Measurements from ENCODE around the gene RTL10.

The RTL10 gene

GRCh38 chr22:19879992-19880785 lies 25.5 kb upstream of the RTL10 start:
- no peak for DNase-seq (ENCODE audit: low spot score)
- TF ChIP-seq, protein P1, sequence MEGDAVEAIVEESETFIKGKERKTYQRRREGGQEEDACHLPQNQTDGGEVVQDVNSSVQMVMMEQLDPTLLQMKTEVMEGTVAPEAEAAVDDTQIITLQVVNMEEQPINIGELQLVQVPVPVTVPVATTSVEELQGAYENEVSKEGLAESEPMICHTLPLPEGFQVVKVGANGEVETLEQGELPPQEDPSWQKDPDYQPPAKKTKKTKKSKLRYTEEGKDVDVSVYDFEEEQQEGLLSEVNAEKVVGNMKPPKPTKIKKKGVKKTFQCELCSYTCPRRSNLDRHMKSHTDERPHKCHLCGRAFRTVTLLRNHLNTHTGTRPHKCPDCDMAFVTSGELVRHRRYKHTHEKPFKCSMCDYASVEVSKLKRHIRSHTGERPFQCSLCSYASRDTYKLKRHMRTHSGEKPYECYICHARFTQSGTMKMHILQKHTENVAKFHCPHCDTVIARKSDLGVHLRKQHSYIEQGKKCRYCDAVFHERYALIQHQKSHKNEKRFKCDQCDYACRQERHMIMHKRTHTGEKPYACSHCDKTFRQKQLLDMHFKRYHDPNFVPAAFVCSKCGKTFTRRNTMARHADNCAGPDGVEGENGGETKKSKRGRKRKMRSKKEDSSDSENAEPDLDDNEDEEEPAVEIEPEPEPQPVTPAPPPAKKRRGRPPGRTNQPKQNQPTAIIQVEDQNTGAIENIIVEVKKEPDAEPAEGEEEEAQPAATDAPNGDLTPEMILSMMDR (conservative IDR thresholded peaks at IDR 0.05; ENCODE audit: low read depth): no peak
- H3K27ac ChIP-seq: peak overlapping the region; percentile 99
- ChIA-PET CTCF (interaction anchor here (0.5 to 0.6 kb wide), 2 partner anchors 20 to 150 kb away, joined by 3 to 4 read pairs; no protein-coding TSS in a partner anchor), POLR2A (ENCODE audit: low non-redundant PET) (no interaction called here)

- POLR2A ChIA-PET (ENCODE audit: low non-redundant PET): no interaction called here
- no peak for DNase-seq (ENCODE audit: low spot score)
- H3K27ac ChIP-seq: peak overlapping the region; percentile 99
- CTCF ChIA-PET: interaction anchor here (0.5 kb wide), 1 partner anchor 149 kb away, joined by 4 read pairs; no protein-coding TSS in a partner anchor
- TF ChIP-seq, protein P1 (conservative IDR thresholded peaks at IDR 0.05; ENCODE audit: low read depth): no peak
Measured at GRCh38 chr22:19879643-19879991, 24.9 kb upstream of the RTL10 start.

DNA sequence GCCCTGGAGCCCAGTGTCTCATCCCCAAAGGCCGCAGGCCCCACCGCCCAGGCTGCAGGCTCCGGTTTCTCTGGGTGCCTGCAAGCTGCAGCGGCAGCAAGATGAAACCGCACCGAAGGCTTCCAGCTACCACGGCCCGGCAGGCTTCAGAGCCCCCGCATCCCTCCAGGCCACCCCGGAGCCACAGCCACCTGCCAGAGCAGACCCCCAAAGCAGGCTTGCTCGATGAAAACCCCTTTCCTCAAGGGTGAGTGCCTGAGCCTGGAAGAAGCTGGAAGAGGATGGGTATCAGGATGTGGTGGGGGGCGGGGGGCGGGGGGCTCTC lies 24.5 kb upstream of the RTL10 start:
- peak overlapping the region; percentile 99 for H3K27ac ChIP-seq
- TF ChIP-seq, protein P1 (conservative IDR thresholded peaks at IDR 0.05; ENCODE audit: low read depth): no peak
- DNase-seq (ENCODE audit: low spot score): no peak
- ChIA-PET CTCF (interaction anchor here (0.5 kb wide), 1 partner anchor 149 kb away, joined by 4 read pairs; no protein-coding TSS in a partner anchor), POLR2A (ENCODE audit: low non-redundant PET) (no interaction called here)

- TF ChIP-seq, protein P1 (conservative IDR thresholded peaks at IDR 0.05; ENCODE audit: low read depth): no peak
- no peak for DNase-seq (ENCODE audit: low spot score)
- ChIA-PET POLR2A (ENCODE audit: low non-redundant PET) (no interaction called here), CTCF (no interaction called here)
- peak overlapping the region; percentile 99 for H3K27ac ChIP-seq
Measured at GRCh38 chr22:19878461-19879245, 24.0 kb upstream of the RTL10 start.

- ChIA-PET CTCF (no interaction called here), POLR2A (ENCODE audit: low non-redundant PET) (no interaction called here)
- TF ChIP-seq, protein P1 (conservative IDR thresholded peaks at IDR 0.05; ENCODE audit: low read depth): no peak
- peak overlapping the region; percentile 99 for H3K27ac ChIP-seq
- DNase-seq (ENCODE audit: low spot score): no peak
Measured at GRCh38 chr22:19877626-19878339, 23.1 kb upstream of the RTL10 start.

- ChIA-PET CTCF (no interaction called here), POLR2A (ENCODE audit: low non-redundant PET) (no interaction called here)
- H3K27ac ChIP-seq: peak overlapping the region; percentile 99
Measured at GRCh38 chr22:19876941-19877625, 22.4 kb upstream of the RTL10 start.

More at GRCh38 chr22:19876941-19877625, 22.4 kb upstream of the RTL10 start:
- TF ChIP-seq, protein P1 (conservative IDR thresholded peaks at IDR 0.05; ENCODE audit: low read depth): no peak
- DNase-seq (ENCODE audit: low spot score): no peak
